PFSK-1 (cell line): ENCODE results near the gene SORL1.

ENCODE experiments used
- FOXP2 ChIP-seq: optimal IDR thresholded peaks from 2 replicates; pipeline ENCODE3; 2011; ENCODE audit warnings: borderline replicate concordance, control low read depth, inconsistent platforms; ENCODE audit not compliant: insufficient read depth; ENCODE audit errors: extremely low read length, extremely low read depth
- POLR2AphosphoS5 ChIP-seq: IDR thresholded peaks from 2 replicates; pipeline ENCODE4 v1.6.1; 2012; ENCODE audit warnings: low read depth, mild to moderate bottlenecking, control low read depth, low read length, moderate library complexity
- SIN3A ChIP-seq: IDR thresholded peaks from 2 replicates; pipeline ENCODE4 v1.6.1; 2012; ENCODE audit warnings: mild to moderate bottlenecking, low read length, moderate library complexity, borderline replicate concordance; ENCODE audit not compliant: insufficient read depth
- TAF1 ChIP-seq: IDR thresholded peaks from 2 replicates; pipeline ENCODE4 v1.6.1; 2012; ENCODE audit warnings: low read length, control low read depth, borderline replicate concordance; ENCODE audit not compliant: insufficient read depth
- TF ChIP-seq, protein P1 (sequence below), 2 experiments: IDR thresholded peaks; 2 replicates each; pipeline versions ENCODE4 v1.6.1 to v1.8.0; 2011 to 2012; ENCODE audit warnings: low read depth in 2 of 2, low read length in 2 of 2, control low read depth in 1 of 2, inconsistent platforms in 1 of 2, mild to moderate bottlenecking in 1 of 2, moderate library complexity in 1 of 2; ENCODE audit not compliant: insufficient read depth in 1 of 2

DNA sequence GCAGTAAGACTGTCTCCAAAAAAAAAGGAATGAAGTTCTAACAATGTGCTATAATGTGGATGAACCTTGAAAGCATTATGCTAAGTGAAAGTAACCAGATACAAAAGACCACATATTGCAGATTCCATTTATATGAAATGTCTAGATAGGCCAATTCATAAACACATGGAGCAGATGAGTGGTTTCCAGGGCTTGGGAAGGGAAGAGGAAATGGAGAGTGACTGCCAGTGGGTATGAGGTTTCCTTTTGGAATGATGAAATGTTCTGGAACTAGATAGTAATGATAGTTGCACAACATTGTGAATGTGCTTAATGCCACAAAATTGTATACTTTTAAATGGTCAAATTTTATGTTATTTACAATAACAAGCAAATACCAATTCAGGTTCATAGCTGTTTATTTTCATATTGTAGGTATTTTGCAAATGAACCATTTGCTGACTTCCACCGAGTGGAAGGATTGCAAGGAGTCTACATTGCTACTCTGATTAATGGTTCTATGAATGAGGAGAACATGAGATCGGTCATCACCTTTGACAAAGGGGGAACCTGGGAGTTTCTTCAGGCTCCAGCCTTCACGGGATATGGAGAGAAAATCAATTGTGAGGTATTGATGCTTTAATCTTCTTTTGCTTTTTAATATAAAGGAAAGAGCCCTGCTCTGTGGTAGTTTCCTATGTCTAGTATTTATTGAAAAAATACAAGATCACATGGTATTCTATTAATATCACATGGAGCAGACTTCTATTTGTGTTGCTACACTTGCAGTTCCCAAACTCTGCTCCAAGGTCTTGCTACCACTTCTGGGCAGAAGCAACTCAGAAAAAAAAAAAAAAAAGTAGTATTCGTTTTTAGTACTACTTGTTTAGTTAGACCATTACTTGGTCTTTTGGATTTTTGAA is 68.4 kb downstream of the SORL1 start:
- TF ChIP-seq SIN3A (no peak), POLR2AphosphoS5 (no peak), TAF1 (no peak), FOXP2 (no peak)
- TF ChIP-seq, protein P1, sequence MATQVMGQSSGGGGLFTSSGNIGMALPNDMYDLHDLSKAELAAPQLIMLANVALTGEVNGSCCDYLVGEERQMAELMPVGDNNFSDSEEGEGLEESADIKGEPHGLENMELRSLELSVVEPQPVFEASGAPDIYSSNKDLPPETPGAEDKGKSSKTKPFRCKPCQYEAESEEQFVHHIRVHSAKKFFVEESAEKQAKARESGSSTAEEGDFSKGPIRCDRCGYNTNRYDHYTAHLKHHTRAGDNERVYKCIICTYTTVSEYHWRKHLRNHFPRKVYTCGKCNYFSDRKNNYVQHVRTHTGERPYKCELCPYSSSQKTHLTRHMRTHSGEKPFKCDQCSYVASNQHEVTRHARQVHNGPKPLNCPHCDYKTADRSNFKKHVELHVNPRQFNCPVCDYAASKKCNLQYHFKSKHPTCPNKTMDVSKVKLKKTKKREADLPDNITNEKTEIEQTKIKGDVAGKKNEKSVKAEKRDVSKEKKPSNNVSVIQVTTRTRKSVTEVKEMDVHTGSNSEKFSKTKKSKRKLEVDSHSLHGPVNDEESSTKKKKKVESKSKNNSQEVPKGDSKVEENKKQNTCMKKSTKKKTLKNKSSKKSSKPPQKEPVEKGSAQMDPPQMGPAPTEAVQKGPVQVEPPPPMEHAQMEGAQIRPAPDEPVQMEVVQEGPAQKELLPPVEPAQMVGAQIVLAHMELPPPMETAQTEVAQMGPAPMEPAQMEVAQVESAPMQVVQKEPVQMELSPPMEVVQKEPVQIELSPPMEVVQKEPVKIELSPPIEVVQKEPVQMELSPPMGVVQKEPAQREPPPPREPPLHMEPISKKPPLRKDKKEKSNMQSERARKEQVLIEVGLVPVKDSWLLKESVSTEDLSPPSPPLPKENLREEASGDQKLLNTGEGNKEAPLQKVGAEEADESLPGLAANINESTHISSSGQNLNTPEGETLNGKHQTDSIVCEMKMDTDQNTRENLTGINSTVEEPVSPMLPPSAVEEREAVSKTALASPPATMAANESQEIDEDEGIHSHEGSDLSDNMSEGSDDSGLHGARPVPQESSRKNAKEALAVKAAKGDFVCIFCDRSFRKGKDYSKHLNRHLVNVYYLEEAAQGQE (IDR thresholded peaks at IDR 0.05; ENCODE audit: insufficient read depth in 1 of 2, low read depth in 2 of 2, low read length in 2 of 2): no peak
